HepG2 (cell line): ENCODE measurements around the gene MMP26. TPM values are rescaled to one million over a fixed set of nuclear protein-coding genes. Genes with fewer than 3 reads are reported as not detected.

ENCODE experiments used
- ATAC-seq: fragments of 200-7000 bp; cut with Tn5 transposase; 3 replicates; pipeline ENCODE4 v1.9.1; 2020; ENCODE audit warnings: mild to moderate bottlenecking, moderate library complexity
- BruUV-seq: library from RNA; stranded (reverse); fragments of 400-500 nt; replicated peaks from 2 replicates; lab custom pipeline; 2021; lab: Mats Ljungman, UMichigan
- CTCF ChIA-PET: fragments of 300-600 bp; formaldehyde crosslinking; extraction: SDS; loops from one replicate; lab custom pipeline; 2021; ENCODE audit warnings: low total read pairs, inconsistent platforms, low intra/inter-chr PET ratio; lab: Yijun Ruan, JAX
- POLR2A ChIA-PET: fragments of 350-600 bp; sonication (Branson Sonifier 250); formaldehyde crosslinking; loops from one replicate; lab custom pipeline; 2020; ENCODE audit warnings: antibody characterized with exemption, inconsistent platforms; lab: Yijun Ruan, JAX
- DNase-seq: peaks from one replicate; pipeline ENCODE4 v3.0.0-alpha.2; 2015; ENCODE audit warnings: low spot score
- FAIRE-seq: peaks from 3 replicates; lab custom pipeline; 2011; peaks lifted over from hg19 to GRCh38; lab: Jason Lieb, UNC
- H2AFZ ChIP-seq: one replicate; pipeline ENCODE4 v1.6.1; 2011; ENCODE audit warnings: low read length, inconsistent platforms
- H3K27ac ChIP-seq: fragments of 300-600 bp; 3 replicates; pipeline ENCODE4 v1.8.0; 2011; ENCODE audit warnings: mixed run types, mild to moderate bottlenecking, mixed read lengths, low read length, inconsistent platforms; ENCODE audit not compliant: insufficient read depth; ENCODE audit errors: extremely low read length
- H3K27me3 ChIP-seq, 2 experiments: fragments of 200-600 bp in 1 of 2; 2 replicates in 1 of 2; 3 replicates in 1 of 2; pipeline versions ENCODE4 v1.6.0 to v1.8.0; 2011; ENCODE audit warnings: low read length in 2 of 2, mild to moderate bottlenecking in 2 of 2, moderate library complexity in 2 of 2, inconsistent platforms in 1 of 2; ENCODE audit not compliant: insufficient read depth in 2 of 2, control insufficient read depth in 1 of 2
- H3K36me3 ChIP-seq, 2 experiments: fragments of 200-600 bp in 1 of 2; replicated peaks in 1 of 2; 2 replicates in 1 of 2; 3 replicates in 1 of 2; pipeline versions ENCODE4 v1.5.1 to v1.8.0; 2011; ENCODE audit warnings: low read length in 2 of 2, inconsistent platforms in 1 of 2; ENCODE audit not compliant: insufficient read depth in 2 of 2, control insufficient read depth in 1 of 2
- H3K4me1 ChIP-seq: 2 replicates; pipeline ENCODE4 v1.5.1; 2012; ENCODE audit warnings: low read length, inconsistent platforms; ENCODE audit not compliant: insufficient read depth
- H3K4me2 ChIP-seq: 2 replicates; pipeline ENCODE4 v1.6.0; 2011; ENCODE audit warnings: low read depth, low read length, inconsistent platforms
- H3K4me3 ChIP-seq, 3 experiments: fragments of 200-600 bp in 1 of 3; sonication (generic), shearing (Covaris generic) in 1 of 3; replicated peaks in 1 of 3; 2 replicates each; pipeline ENCODE4 v1.5.1; 2011 to 2016; ENCODE audit warnings: low read length in 3 of 3, inconsistent platforms in 2 of 3, low read depth in 2 of 3, mild to moderate bottlenecking in 2 of 3, control low read depth in 1 of 3, mixed read lengths in 1 of 3; ENCODE audit not compliant: insufficient read depth in 1 of 3
- H3K79me2 ChIP-seq: one replicate; pipeline ENCODE4 v1.6.1; 2011; ENCODE audit warnings: low read length, inconsistent platforms; ENCODE audit not compliant: insufficient read depth
- H3K9ac ChIP-seq: 2 replicates; pipeline ENCODE4 v1.6.0; 2011; ENCODE audit warnings: mild to moderate bottlenecking, low read depth, low read length, inconsistent platforms; ENCODE audit not compliant: insufficient read depth
- H3K9me3 ChIP-seq: 2 replicates; pipeline ENCODE4 v1.5.1; 2012; ENCODE audit warnings: mild to moderate bottlenecking, low read length
- H4K20me1 ChIP-seq: 2 replicates; pipeline ENCODE4 v1.6.0; 2011; ENCODE audit warnings: inconsistent platforms, mild to moderate bottlenecking, low read length, moderate library complexity; ENCODE audit not compliant: insufficient read depth
- CAMTA2 ChIP-seq: sonication (generic); formaldehyde crosslinking; IDR thresholded peaks from 2 replicates; pipeline ENCODE4 v1.4.0; 2020; ENCODE audit warnings: mild to moderate bottlenecking, missing genetic modification reagents, borderline replicate concordance
- NR1H2 ChIP-seq: sonication (generic); formaldehyde crosslinking; IDR thresholded peaks from 2 replicates; pipeline ENCODE4 v1.8.1; 2022; ENCODE audit warnings: low read depth, missing genetic modification reagents, borderline replicate concordance
- RAD51 ChIP-seq: fragments of 450-650 bp; IDR thresholded peaks from 2 replicates; pipeline ENCODE4 v1.6.1; 2016; ENCODE audit warnings: borderline replicate concordance
- RBM22 ChIP-seq: fragments of 200-400 bp; formaldehyde crosslinking; optimal IDR thresholded peaks from 2 replicates; pipeline ENCODE3; 2017; ENCODE audit warnings: mild to moderate bottlenecking, low read length, moderate library complexity
- ZNF274 ChIP-seq: sonication (generic); formaldehyde crosslinking; IDR thresholded peaks from 2 replicates; pipeline ENCODE4 v1.5.1; 2020; ENCODE audit warnings: mild to moderate bottlenecking, missing genetic modification reagents
- WGBS: methylation state at CpG from one replicate; pipeline ENCODE4 v1.1.6; 2017; ENCODE audit warnings: low lambda C conversion rate; 5-methylcytosine and 5-hydroxymethylcytosine counted together
- in situ Hi-C: cut with HindIII; loops from 2 replicates; pipeline ENCODE4 v1.10.0; 2017; ENCODE audit warnings: low pct_unique_long_range_greater_than_20kb; ENCODE audit not compliant: extremely low pct_ligation_motif_present
- intact Hi-C: fragments of 100-400 bp; cut with micrococcal nuclease; formaldehyde crosslinking; loops from one replicate; pipeline ENCODE4 v1.10.0; 2022; ENCODE audit not compliant: unreplicated experiment
- polyA plus RNA-seq, 8 experiments: library from polyadenylated mRNA; depleted of rRNA in 3 of 8; stranded (reverse) in 7 of 8; unstranded in 1 of 8; fragments of >200 nt; fragmentation: Illumina TruSeq in 4 of 8; extraction: Trizol in 4 of 8; gene quantifications; 2 replicates each; pipeline versions ENCODE4 v1.2.1 to v1.2.3, GENCODE V29; 2011 to 2016; ENCODE audit warnings: low read depth in 4 of 8, missing spikeins in 1 of 8, mixed read lengths in 1 of 8; ENCODE audit not compliant: insufficient read depth in 1 of 8
- total RNA-seq, 5 experiments: library from RNA; depleted of rRNA; stranded (reverse); fragments of >200 nt; fragmentation: Illumina TruSeq; extraction: Trizol; gene quantifications; 2 replicates each; pipeline ENCODE4 v1.2.3, GENCODE V29; 2016; ENCODE audit warnings: low read depth in 1 of 5
- TF ChIP-seq, protein P1 (sequence below): sonication (generic); formaldehyde crosslinking; conservative IDR thresholded peaks from 2 replicates; pipeline ENCODE4 v1.4.0; 2020; ENCODE audit warnings: mild to moderate bottlenecking, missing genetic modification reagents, moderate library complexity
- TF ChIP-seq, protein P2 (sequence below): sonication (generic); formaldehyde crosslinking; IDR thresholded peaks from 2 replicates; pipeline ENCODE4 v1.8.1; 2023; ENCODE audit warnings: mild to moderate bottlenecking, inconsistent platforms, moderate library complexity, missing genetic modification reagents, borderline replicate concordance
- TF ChIP-seq, protein P3 (sequence below): sonication (generic); formaldehyde crosslinking; IDR thresholded peaks from 2 replicates; pipeline ENCODE4 v1.9.0; 2021; ENCODE audit warnings: mild to moderate bottlenecking, missing genetic modification reagents

MMP26 gene
- total and polyA plus RNA-seq, 2 of the 13 experiments (the other 11 are each of a cell fraction or from before 2014, with no cell fraction given) = not detected

DNA sequence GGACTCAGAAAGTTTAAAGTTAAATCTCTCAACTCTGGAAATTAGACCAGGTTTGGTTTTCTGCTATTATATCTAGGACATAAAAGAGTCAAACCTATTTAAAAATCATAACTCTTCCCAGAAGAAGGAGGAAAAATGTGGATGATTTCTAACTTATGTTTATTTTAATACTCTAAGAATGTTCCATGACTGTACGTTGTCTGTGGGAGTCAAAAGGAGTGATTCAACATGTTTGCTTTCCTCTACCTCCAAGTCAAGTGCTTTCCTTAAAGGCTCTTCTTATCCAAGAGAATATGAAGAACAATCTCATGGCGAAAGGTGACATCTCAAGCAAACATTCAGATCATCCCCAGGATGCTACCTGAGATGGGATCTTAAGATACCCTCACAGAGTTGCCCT lies 39.2 kb upstream of the MMP26 start (continued):
- TF ChIP-seq CAMTA2 (CRISPR knock-in tag) = no peak
- no peak for TF ChIP-seq ZNF274 (CRISPR knock-in tag)
- TF ChIP-seq, protein P1, sequence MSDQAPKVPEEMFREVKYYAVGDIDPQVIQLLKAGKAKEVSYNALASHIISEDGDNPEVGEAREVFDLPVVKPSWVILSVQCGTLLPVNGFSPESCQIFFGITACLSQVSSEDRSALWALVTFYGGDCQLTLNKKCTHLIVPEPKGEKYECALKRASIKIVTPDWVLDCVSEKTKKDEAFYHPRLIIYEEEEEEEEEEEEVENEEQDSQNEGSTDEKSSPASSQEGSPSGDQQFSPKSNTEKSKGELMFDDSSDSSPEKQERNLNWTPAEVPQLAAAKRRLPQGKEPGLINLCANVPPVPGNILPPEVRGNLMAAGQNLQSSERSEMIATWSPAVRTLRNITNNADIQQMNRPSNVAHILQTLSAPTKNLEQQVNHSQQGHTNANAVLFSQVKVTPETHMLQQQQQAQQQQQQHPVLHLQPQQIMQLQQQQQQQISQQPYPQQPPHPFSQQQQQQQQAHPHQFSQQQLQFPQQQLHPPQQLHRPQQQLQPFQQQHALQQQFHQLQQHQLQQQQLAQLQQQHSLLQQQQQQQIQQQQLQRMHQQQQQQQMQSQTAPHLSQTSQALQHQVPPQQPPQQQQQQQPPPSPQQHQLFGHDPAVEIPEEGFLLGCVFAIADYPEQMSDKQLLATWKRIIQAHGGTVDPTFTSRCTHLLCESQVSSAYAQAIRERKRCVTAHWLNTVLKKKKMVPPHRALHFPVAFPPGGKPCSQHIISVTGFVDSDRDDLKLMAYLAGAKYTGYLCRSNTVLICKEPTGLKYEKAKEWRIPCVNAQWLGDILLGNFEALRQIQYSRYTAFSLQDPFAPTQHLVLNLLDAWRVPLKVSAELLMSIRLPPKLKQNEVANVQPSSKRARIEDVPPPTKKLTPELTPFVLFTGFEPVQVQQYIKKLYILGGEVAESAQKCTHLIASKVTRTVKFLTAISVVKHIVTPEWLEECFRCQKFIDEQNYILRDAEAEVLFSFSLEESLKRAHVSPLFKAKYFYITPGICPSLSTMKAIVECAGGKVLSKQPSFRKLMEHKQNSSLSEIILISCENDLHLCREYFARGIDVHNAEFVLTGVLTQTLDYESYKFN = no peak
- no peak for TF ChIP-seq RBM22
- no peak for TF ChIP-seq RAD51
- TF ChIP-seq, protein P2, sequence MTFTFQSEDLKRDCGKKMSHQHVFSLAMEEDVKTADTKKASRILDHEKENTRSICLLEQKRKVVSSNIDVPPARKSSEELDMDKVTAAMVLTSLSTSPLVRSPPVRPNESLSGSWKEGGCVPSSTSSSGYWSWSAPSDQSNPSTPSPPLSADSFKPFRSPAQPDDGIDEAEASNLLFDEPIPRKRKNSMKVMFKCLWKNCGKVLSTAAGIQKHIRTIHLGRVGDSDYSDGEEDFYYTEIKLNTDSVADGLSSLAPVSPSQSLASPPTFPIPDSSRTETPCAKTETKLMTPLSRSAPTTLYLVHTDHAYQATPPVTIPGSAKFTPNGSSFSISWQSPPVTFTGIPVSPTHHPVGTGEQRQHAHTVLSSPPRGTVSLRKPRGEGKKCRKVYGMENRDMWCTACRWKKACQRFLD (CRISPR knock-in tag) = no peak

DNA sequence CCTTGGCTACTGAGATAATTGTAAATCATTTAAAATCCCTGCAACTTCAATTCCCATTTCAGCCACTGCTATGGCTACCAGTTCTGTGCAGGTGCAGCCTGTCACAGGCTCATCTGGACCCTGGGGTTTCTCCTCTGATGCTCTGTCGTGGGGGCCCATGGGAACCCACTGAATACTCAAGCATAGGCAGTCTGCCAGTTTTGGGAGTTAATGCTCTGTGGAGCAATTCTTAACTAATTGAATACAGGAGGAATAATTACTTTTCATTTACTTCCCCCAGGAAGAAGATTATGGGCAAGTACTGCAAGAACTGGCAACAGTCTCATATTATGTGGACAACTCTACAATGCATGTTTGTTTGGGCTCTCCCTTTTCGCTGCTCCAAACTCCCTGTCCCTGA lies 32.8 kb upstream of the MMP26 start:
- Histone ChIP-seq H3K79me2 (no peaks in the 10 kb centered on the region), H3K9ac (no peak overlapping the region), H3K27ac (no peak overlapping the region), H3K4me3 (no peak overlapping the region), H4K20me1 (no peaks in the 10 kb centered on the region), H3K4me2 (no peak overlapping the region), H3K9me3 (no peaks in the 10 kb centered on the region), H3K36me3 (no peaks in the 10 kb centered on the region), H2AFZ (no peak overlapping the region), H3K27me3 (peaks cover 0 to 7% of the 10 kb centered on the region in 2 experiments; a peak in 2 of 5 replicates), H3K4me1 (no peaks in the 10 kb centered on the region)
- 0% methylated on average over 2 of the region's 2 CpGs for WGBS
- intact Hi-C loops (no loop called here), in situ Hi-C loops (no loop called here)
- no peak for FAIRE-seq
- POLR2A ChIA-PET = no interaction called here
- DNase-seq = no peak
- no peak for ATAC-seq
- no TSS peak for BruUV-seq
- CTCF ChIA-PET = no interaction called here
- no peak for TF ChIP-seq NR1H2 (CRISPR knock-in tag)
- TF ChIP-seq, protein P3, sequence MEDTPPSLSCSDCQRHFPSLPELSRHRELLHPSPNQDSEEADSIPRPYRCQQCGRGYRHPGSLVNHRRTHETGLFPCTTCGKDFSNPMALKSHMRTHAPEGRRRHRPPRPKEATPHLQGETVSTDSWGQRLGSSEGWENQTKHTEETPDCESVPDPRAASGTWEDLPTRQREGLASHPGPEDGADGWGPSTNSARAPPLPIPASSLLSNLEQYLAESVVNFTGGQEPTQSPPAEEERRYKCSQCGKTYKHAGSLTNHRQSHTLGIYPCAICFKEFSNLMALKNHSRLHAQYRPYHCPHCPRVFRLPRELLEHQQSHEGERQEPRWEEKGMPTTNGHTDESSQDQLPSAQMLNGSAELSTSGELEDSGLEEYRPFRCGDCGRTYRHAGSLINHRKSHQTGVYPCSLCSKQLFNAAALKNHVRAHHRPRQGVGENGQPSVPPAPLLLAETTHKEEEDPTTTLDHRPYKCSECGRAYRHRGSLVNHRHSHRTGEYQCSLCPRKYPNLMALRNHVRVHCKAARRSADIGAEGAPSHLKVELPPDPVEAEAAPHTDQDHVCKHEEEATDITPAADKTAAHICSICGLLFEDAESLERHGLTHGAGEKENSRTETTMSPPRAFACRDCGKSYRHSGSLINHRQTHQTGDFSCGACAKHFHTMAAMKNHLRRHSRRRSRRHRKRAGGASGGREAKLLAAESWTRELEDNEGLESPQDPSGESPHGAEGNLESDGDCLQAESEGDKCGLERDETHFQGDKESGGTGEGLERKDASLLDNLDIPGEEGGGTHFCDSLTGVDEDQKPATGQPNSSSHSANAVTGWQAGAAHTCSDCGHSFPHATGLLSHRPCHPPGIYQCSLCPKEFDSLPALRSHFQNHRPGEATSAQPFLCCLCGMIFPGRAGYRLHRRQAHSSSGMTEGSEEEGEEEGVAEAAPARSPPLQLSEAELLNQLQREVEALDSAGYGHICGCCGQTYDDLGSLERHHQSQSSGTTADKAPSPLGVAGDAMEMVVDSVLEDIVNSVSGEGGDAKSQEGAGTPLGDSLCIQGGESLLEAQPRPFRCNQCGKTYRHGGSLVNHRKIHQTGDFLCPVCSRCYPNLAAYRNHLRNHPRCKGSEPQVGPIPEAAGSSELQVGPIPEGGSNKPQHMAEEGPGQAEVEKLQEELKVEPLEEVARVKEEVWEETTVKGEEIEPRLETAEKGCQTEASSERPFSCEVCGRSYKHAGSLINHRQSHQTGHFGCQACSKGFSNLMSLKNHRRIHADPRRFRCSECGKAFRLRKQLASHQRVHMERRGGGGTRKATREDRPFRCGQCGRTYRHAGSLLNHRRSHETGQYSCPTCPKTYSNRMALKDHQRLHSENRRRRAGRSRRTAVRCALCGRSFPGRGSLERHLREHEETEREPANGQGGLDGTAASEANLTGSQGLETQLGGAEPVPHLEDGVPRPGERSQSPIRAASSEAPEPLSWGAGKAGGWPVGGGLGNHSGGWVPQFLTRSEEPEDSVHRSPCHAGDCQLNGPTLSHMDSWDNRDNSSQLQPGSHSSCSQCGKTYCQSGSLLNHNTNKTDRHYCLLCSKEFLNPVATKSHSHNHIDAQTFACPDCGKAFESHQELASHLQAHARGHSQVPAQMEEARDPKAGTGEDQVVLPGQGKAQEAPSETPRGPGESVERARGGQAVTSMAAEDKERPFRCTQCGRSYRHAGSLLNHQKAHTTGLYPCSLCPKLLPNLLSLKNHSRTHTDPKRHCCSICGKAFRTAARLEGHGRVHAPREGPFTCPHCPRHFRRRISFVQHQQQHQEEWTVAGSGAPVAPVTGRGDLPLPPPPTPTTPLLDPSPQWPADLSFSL (CRISPR knock-in tag) = no peak
